HepG2 (cell line): ENCODE data around the gene RAB40C. TPM values are rescaled to one million over a fixed set of nuclear protein-coding genes. Genes with fewer than 3 reads are reported as not detected.
A peak's percentile ranks its signal among the peaks of the same experiment; 100 is the strongest.

ENCODE experiments used
- ATF6 ChIP-seq: sonication (generic); formaldehyde crosslinking; conservative IDR thresholded peaks from 2 replicates; pipeline ENCODE4 v1.4.0; 2020; ENCODE audit warnings: missing genetic modification reagents
- DZIP1 ChIP-seq: sonication (generic); formaldehyde crosslinking; IDR thresholded peaks from 2 replicates; pipeline ENCODE4 v1.5.0; 2020; ENCODE audit warnings: mild to moderate bottlenecking, missing genetic modification reagents
- HMG20A ChIP-seq: IDR thresholded peaks from 2 replicates; pipeline ENCODE4 v1.6.1; 2016; ENCODE audit warnings: borderline replicate concordance
- MZF1 ChIP-seq: sonication (generic); formaldehyde crosslinking; IDR thresholded peaks from 2 replicates; pipeline ENCODE4 v1.8.1; 2023; ENCODE audit warnings: mild to moderate bottlenecking, missing genetic modification reagents, borderline replicate concordance
- POGZ ChIP-seq: sonication (generic); formaldehyde crosslinking; IDR thresholded peaks from 2 replicates; pipeline ENCODE4 v1.4.0; 2020; ENCODE audit warnings: mild to moderate bottlenecking, missing genetic modification reagents
- SATB2 ChIP-seq: sonication (generic); formaldehyde crosslinking; IDR thresholded peaks from 2 replicates; pipeline ENCODE4 v1.5.0; 2020; ENCODE audit warnings: missing genetic modification reagents
- SMAD1 ChIP-seq: sonication (generic); formaldehyde crosslinking; IDR thresholded peaks from 2 replicates; pipeline ENCODE4 v1.4.0; 2020; ENCODE audit warnings: missing genetic modification reagents, low read depth, mild to moderate bottlenecking, borderline replicate concordance
- SP5 ChIP-seq: IDR thresholded peaks from 2 replicates; pipeline ENCODE4 v1.6.1; 2016; ENCODE audit warnings: low read depth, borderline replicate concordance
- U2AF2 ChIP-seq: fragments of 200-400 bp; formaldehyde crosslinking; IDR thresholded peaks from 2 replicates; pipeline ENCODE4 v1.6.1; 2017; ENCODE audit warnings: low read depth, mild to moderate bottlenecking, low read length
- ZBTB20 ChIP-seq: sonication (generic); formaldehyde crosslinking; IDR thresholded peaks from 2 replicates; pipeline ENCODE4 v1.8.1; 2023; ENCODE audit warnings: missing genetic modification reagents, low read depth, mild to moderate bottlenecking, borderline replicate concordance
- ZMYM4 ChIP-seq: sonication (generic); formaldehyde crosslinking; IDR thresholded peaks from 2 replicates; pipeline ENCODE4 v1.8.1; 2023; ENCODE audit warnings: mild to moderate bottlenecking, missing genetic modification reagents
- ZNF205 ChIP-seq: IDR thresholded peaks from 2 replicates; pipeline ENCODE4 v1.6.1; 2018; ENCODE audit warnings: missing biosample characterization, missing genetic modification reagents
- ZNF414 ChIP-seq: sonication (generic); formaldehyde crosslinking; IDR thresholded peaks from 2 replicates; pipeline ENCODE4 v1.5.0; 2020; ENCODE audit warnings: missing genetic modification reagents
- ZNF569 ChIP-seq: sonication (generic); formaldehyde crosslinking; IDR thresholded peaks from 2 replicates; pipeline ENCODE4 v1.5.0; 2020; ENCODE audit warnings: mild to moderate bottlenecking, missing genetic modification reagents, moderate library complexity, borderline replicate concordance
- ZNF572 ChIP-seq: sonication (generic); formaldehyde crosslinking; IDR thresholded peaks from 2 replicates; pipeline ENCODE4 v1.5.1; 2020; ENCODE audit warnings: mild to moderate bottlenecking, missing genetic modification reagents
- polyA plus RNA-seq, 8 experiments: library from polyadenylated mRNA; depleted of rRNA in 3 of 8; stranded (reverse) in 7 of 8; unstranded in 1 of 8; fragments of >200 nt; fragmentation: Illumina TruSeq in 4 of 8; extraction: Trizol in 4 of 8; gene quantifications; 2 replicates each; pipeline versions ENCODE4 v1.2.1 to v1.2.3, GENCODE V29; 2011 to 2016; ENCODE audit warnings: low read depth in 4 of 8, missing spikeins in 1 of 8, mixed read lengths in 1 of 8; ENCODE audit not compliant: insufficient read depth in 1 of 8
- total RNA-seq, 5 experiments: library from RNA; depleted of rRNA; stranded (reverse); fragments of >200 nt; fragmentation: Illumina TruSeq; extraction: Trizol; gene quantifications; 2 replicates each; pipeline ENCODE4 v1.2.3, GENCODE V29; 2016; ENCODE audit warnings: low read depth in 1 of 5
- TF ChIP-seq, protein P1 (sequence below): IDR thresholded peaks from 2 replicates; pipeline ENCODE4 v1.6.1; 2016; ENCODE audit warnings: low read depth, borderline replicate concordance
- TF ChIP-seq, protein P2 (sequence below): sonication (generic); formaldehyde crosslinking; IDR thresholded peaks from 2 replicates; pipeline ENCODE4 v1.5.0; 2020; ENCODE audit warnings: missing genetic modification reagents
- TF ChIP-seq, protein P3 (sequence below): sonication (generic); formaldehyde crosslinking; IDR thresholded peaks from 2 replicates; pipeline ENCODE4 v1.4.0; 2020; ENCODE audit warnings: mild to moderate bottlenecking, missing genetic modification reagents, borderline replicate concordance

The RAB40C gene
- total and polyA plus RNA-seq, 2 of the 13 experiments (the other 11 are each of a cell fraction or from before 2014, with no cell fraction given) = 7.7 to 11.5 TPM

GRCh38 chr16:636206-637080, 46.6 kb downstream of the RAB40C start, which contains the start of gene METTL26 (continued):
- TF ChIP-seq ATF6 (CRISPR knock-in tag) (no peak), U2AF2 (no peak), ZNF205 (CRISPR knock-in tag) (no peak; the same call in 1 of the 2 replicates), SATB2 (CRISPR knock-in tag) (no peak), SMAD1 (CRISPR knock-in tag) (0 out of 2 replicates have a peak, but pooled peaks have one; percentile 35), POGZ (CRISPR knock-in tag) (peak; percentile 44; the same call in 1 of the 2 replicates), ZBTB20 (CRISPR knock-in tag) (no peak; the same call in 1 of the 2 replicates), DZIP1 (CRISPR knock-in tag) (no peak), ZMYM4 (CRISPR knock-in tag) (no peak), SP5 (CRISPR knock-in tag) (no peak), ZNF572 (CRISPR knock-in tag) (no peak), MZF1 (no peak), ZNF414 (CRISPR knock-in tag) (peak; percentile 76; the same call in 1 of the 2 replicates), HMG20A (no peak), ZNF569 (no peak)
- TF ChIP-seq, protein P1, sequence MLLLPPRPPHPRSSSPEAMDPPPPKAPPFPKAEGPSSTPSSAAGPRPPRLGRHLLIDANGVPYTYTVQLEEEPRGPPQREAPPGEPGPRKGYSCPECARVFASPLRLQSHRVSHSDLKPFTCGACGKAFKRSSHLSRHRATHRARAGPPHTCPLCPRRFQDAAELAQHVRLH (CRISPR knock-in tag) = peak; percentile 23; the same call in 1 of the 2 replicates
- TF ChIP-seq, protein P2, sequence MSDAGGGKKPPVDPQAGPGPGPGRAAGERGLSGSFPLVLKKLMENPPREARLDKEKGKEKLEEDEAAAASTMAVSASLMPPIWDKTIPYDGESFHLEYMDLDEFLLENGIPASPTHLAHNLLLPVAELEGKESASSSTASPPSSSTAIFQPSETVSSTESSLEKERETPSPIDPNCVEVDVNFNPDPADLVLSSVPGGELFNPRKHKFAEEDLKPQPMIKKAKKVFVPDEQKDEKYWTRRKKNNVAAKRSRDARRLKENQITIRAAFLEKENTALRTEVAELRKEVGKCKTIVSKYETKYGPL (CRISPR knock-in tag) = no peak
- TF ChIP-seq, protein P3, sequence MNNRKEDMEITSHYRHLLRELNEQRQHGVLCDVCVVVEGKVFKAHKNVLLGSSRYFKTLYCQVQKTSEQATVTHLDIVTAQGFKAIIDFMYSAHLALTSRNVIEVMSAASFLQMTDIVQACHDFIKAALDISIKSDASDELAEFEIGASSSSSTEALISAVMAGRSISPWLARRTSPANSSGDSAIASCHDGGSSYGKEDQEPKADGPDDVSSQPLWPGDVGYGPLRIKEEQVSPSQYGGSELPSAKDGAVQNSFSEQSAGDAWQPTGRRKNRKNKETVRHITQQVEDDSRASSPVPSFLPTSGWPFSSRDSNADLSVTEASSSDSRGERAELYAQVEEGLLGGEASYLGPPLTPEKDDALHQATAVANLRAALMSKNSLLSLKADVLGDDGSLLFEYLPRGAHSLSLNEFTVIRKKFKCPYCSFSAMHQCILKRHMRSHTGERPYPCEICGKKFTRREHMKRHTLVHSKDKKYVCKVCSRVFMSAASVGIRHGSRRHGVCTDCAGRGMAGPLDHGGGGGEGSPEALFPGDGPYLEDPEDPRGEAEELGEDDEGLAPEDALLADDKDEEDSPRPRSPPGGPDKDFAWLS (CRISPR knock-in tag) = no peak
